NCI-H69 (cell line): ENCODE data around the gene ATP5F1E.

ENCODE experiments used
- DNase-seq: peaks from one replicate; lab custom pipeline; 2025; lab: John Stamatoyannopoulos, UW

ATP5F1E gene

GRCh38 chr20:59005523-59006166 is 26.5 kb downstream of the ATP5F1E start:
- no peak for DNase-seq

- DNase-seq: peak; percentile 9
Observed at GRCh38 chr20:59004763-59005522, 27.2 kb downstream of the ATP5F1E start.

- DNase-seq: peak; percentile 8
Observed at GRCh38 chr20:59004493-59004762, 27.7 kb downstream of the ATP5F1E start.

GRCh38 chr20:59003836-59004492 is 28.2 kb downstream of the ATP5F1E start:
- DNase-seq: no peak

- DNase-seq: no peak
Observed at GRCh38 chr20:59002874-59003399, 29.2 kb downstream of the ATP5F1E start.

- DNase-seq: no peak
Observed at GRCh38 chr20:59002388-59002787, 29.7 kb downstream of the ATP5F1E start.

- no peak for DNase-seq
Observed at GRCh38 chr20:59001449-59002171, 30.5 kb downstream of the ATP5F1E start.

- no peak for DNase-seq
Observed at GRCh38 chr20:59001068-59001448, 31.1 kb downstream of the ATP5F1E start.

- DNase-seq: no peak
Observed at GRCh38 chr20:59000326-59000725, 31.8 kb downstream of the ATP5F1E start.

GRCh38 chr20:58998656-58999055 is 33.5 kb downstream of the ATP5F1E start:
- DNase-seq: no peak

GRCh38 chr20:58997141-58997770 is 34.9 kb downstream of the ATP5F1E start:
- no peak for DNase-seq

GRCh38 chr20:58996226-58996611 is 35.9 kb downstream of the ATP5F1E start:
- no peak for DNase-seq

- DNase-seq: no peak
Observed at GRCh38 chr20:58995461-58996225, 36.5 kb downstream of the ATP5F1E start.

GRCh38 chr20:58994390-58995159 is 37.6 kb downstream of the ATP5F1E start:
- no peak for DNase-seq

- DNase-seq: no peak
Observed at GRCh38 chr20:58993332-58994248, 38.5 kb downstream of the ATP5F1E start.

- no peak for DNase-seq
Observed at GRCh38 chr20:58992911-58993310, 39.2 kb downstream of the ATP5F1E start.

- DNase-seq: no peak
Observed at GRCh38 chr20:58991715-58992114, 40.4 kb downstream of the ATP5F1E start.

GRCh38 chr20:58990651-58991445 is 41.3 kb downstream of the ATP5F1E start:
- DNase-seq: no peak

- DNase-seq: no peak
Observed at GRCh38 chr20:58989196-58989595, 42.9 kb downstream of the ATP5F1E start.
